H9 (cell line): ENCODE measurements around the gene MRPS35. TPM values are rescaled to one million over a fixed set of nuclear protein-coding genes. Genes with fewer than 3 reads are reported as not detected.
A peak's percentile ranks its signal among the peaks of the same experiment; 100 is the strongest.

ENCODE experiments used
- DNase-seq: peaks from one replicate; pipeline ENCODE4 v3.0.0-alpha.2; 2017
- H2AFZ ChIP-seq: one replicate; pipeline ENCODE4 v1.6.1; 2013; ENCODE audit warnings: mild to moderate bottlenecking, low read length, control low read depth, moderate library complexity
- H2AK5ac ChIP-seq: 2 replicates; pipeline ENCODE4 v1.6.1; 2013; ENCODE audit warnings: low read length, control low read depth, mixed read lengths; ENCODE audit not compliant: insufficient read length
- H2BK120ac ChIP-seq: one replicate; pipeline ENCODE4 v1.6.1; 2013; ENCODE audit warnings: low read depth, mild to moderate bottlenecking, low read length, control low read depth, inconsistent platforms; ENCODE audit not compliant: poor library complexity, severe bottlenecking
- H2BK12ac ChIP-seq: 2 replicates; pipeline ENCODE4 v1.6.1; 2013; ENCODE audit warnings: low read length, control low read depth, mixed read lengths, low read depth; ENCODE audit not compliant: insufficient read length
- H2BK15ac ChIP-seq: 2 replicates; pipeline ENCODE4 v1.6.1; 2013; ENCODE audit warnings: low read depth, low read length, control low read depth
- H2BK20ac ChIP-seq: one replicate; pipeline ENCODE4 v1.6.1; 2013; ENCODE audit warnings: low read depth, mild to moderate bottlenecking, low read length, control low read depth, inconsistent platforms; ENCODE audit not compliant: poor library complexity, severe bottlenecking
- H2BK5ac ChIP-seq: 2 replicates; pipeline ENCODE4 v1.6.1; 2013; ENCODE audit warnings: low read length, control low read depth, mixed read lengths; ENCODE audit not compliant: insufficient read length
- H3K14ac ChIP-seq: 2 replicates; pipeline ENCODE4 v1.6.1; 2013; ENCODE audit warnings: low read length, control low read depth; ENCODE audit not compliant: insufficient read depth
- H3K18ac ChIP-seq: 2 replicates; pipeline ENCODE4 v1.6.1; 2013; ENCODE audit warnings: low read depth, mild to moderate bottlenecking, mixed read lengths, low read length, control low read depth; ENCODE audit not compliant: insufficient read length
- H3K23ac ChIP-seq: 2 replicates; pipeline ENCODE4 v1.6.1; 2013; ENCODE audit warnings: low read length, control low read depth, mixed read lengths, low read depth; ENCODE audit not compliant: insufficient read length
- H3K23me2 ChIP-seq: 2 replicates; pipeline ENCODE4 v1.6.1; 2013; ENCODE audit warnings: low read depth, mild to moderate bottlenecking, mixed read lengths, low read length, control low read depth; ENCODE audit not compliant: insufficient read length, poor library complexity, severe bottlenecking
- H3K27ac ChIP-seq: 2 replicates; pipeline ENCODE4 v1.5.1; 2013; ENCODE audit warnings: low read length, control low read depth, mixed read lengths, low read depth; ENCODE audit not compliant: insufficient read length
- H3K27me3 ChIP-seq: 2 replicates; pipeline ENCODE4 v1.6.1; 2013; ENCODE audit warnings: low read length, control low read depth, inconsistent platforms; ENCODE audit not compliant: insufficient read depth
- H3K4ac ChIP-seq: 2 replicates; pipeline ENCODE4 v1.6.1; 2013; ENCODE audit warnings: low read depth, mild to moderate bottlenecking, control low read depth, inconsistent platforms, low read length, moderate library complexity
- H3K4me1 ChIP-seq: 2 replicates; pipeline ENCODE4 v1.6.1; 2013; ENCODE audit warnings: low read length, control low read depth, inconsistent platforms; ENCODE audit not compliant: insufficient read depth
- H3K4me2 ChIP-seq: 2 replicates; pipeline ENCODE4 v1.6.1; 2013; ENCODE audit warnings: low read length, control low read depth, mixed read lengths; ENCODE audit not compliant: insufficient read length, insufficient read depth
- H3K56ac ChIP-seq: 2 replicates; pipeline ENCODE4 v1.6.1; 2013; ENCODE audit warnings: low read depth, mild to moderate bottlenecking, mixed read lengths, low read length, control low read depth; ENCODE audit not compliant: insufficient read length
- H3K79me1 ChIP-seq: 2 replicates; pipeline ENCODE4 v1.6.1; 2013; ENCODE audit warnings: low read depth, mild to moderate bottlenecking, moderate library complexity, low read length, control low read depth, inconsistent platforms; ENCODE audit not compliant: insufficient read depth, poor library complexity, severe bottlenecking
- H3K79me2 ChIP-seq: 2 replicates; pipeline ENCODE4 v1.6.1; 2013; ENCODE audit warnings: low read length, control low read depth, inconsistent platforms; ENCODE audit not compliant: insufficient read depth
- H3K9ac ChIP-seq: 2 replicates; pipeline ENCODE4 v1.6.1; 2013; ENCODE audit warnings: low read length, control low read depth, mixed read lengths; ENCODE audit not compliant: insufficient read length; ENCODE audit errors: extremely low read depth
- H3K9me3 ChIP-seq: one replicate; pipeline ENCODE4 v1.6.1; 2013; ENCODE audit warnings: low read depth, low read length, inconsistent platforms; ENCODE audit not compliant: control insufficient read depth
- H3T11ph ChIP-seq: one replicate; pipeline ENCODE4 v1.6.1; 2013; ENCODE audit warnings: mild to moderate bottlenecking, low read length, control low read depth, inconsistent platforms
- H4K20me1 ChIP-seq: one replicate; pipeline ENCODE4 v1.6.1; 2013; ENCODE audit not compliant: control insufficient read depth, insufficient read length, insufficient read depth
- H4K5ac ChIP-seq: 2 replicates; pipeline ENCODE4 v1.6.1; 2013; ENCODE audit warnings: low read depth, mild to moderate bottlenecking, mixed read lengths, low read length, control low read depth; ENCODE audit not compliant: insufficient read length
- H4K8ac ChIP-seq: replicated peaks from 2 replicates; pipeline ENCODE4 v1.6.1; 2013; ENCODE audit warnings: low read length, control low read depth, mixed read lengths, low read depth; ENCODE audit not compliant: insufficient read length
- H4K91ac ChIP-seq: 2 replicates; pipeline ENCODE4 v1.6.1; 2013; ENCODE audit warnings: low read depth, mild to moderate bottlenecking, moderate library complexity, mixed read lengths, low read length, control low read depth; ENCODE audit not compliant: insufficient read length
- H3K27ac Mint-ChIP-seq, 3 experiments: 2 replicates in 2 of 3; 3 replicates in 1 of 3; pipeline ENCODE4 v1.8.0; 2020 to 2021; ENCODE audit warnings: mixed read lengths in 3 of 3, mild to moderate bottlenecking in 1 of 3, moderate library complexity in 1 of 3
- H3K27me3 Mint-ChIP-seq: 2 replicates; pipeline ENCODE4 v1.8.0; 2021; ENCODE audit warnings: low read depth, mild to moderate bottlenecking, moderate library complexity, mixed read lengths
- H3K36me3 Mint-ChIP-seq, 3 experiments: 2 replicates in 2 of 3; 3 replicates in 1 of 3; pipeline ENCODE4 v1.8.0; 2020 to 2021; ENCODE audit warnings: low read depth in 3 of 3, mixed read lengths in 3 of 3; ENCODE audit not compliant: insufficient read depth in 1 of 3
- H3K4me1 Mint-ChIP-seq, 2 experiments: 2 replicates each; pipeline ENCODE4 v1.8.0; 2020; ENCODE audit warnings: mixed read lengths in 2 of 2
- H3K4me3 Mint-ChIP-seq, 2 experiments: 2 replicates in 1 of 2; 3 replicates in 1 of 2; pipeline ENCODE4 v1.8.0; 2020 to 2021; ENCODE audit warnings: mild to moderate bottlenecking in 2 of 2, mixed read lengths in 2 of 2, moderate library complexity in 1 of 2
- H3K9me3 Mint-ChIP-seq, 2 experiments: 2 replicates in 1 of 2; 3 replicates in 1 of 2; pipeline ENCODE4 v1.8.0; 2020; ENCODE audit warnings: mild to moderate bottlenecking in 2 of 2, mixed read lengths in 2 of 2, moderate library complexity in 1 of 2
- WGBS: extraction: QIAGEN DNeasy Blood & Tissue Kit; methylation state at CpG from one replicate; pipeline ENCODE4 v1.1.7; 2013; ENCODE audit warnings: missing lambda C conversion rate, low lambda C conversion rate, mixed read lengths; ENCODE audit not compliant: insufficient read length; ENCODE audit errors: extremely low coverage; 5-methylcytosine and 5-hydroxymethylcytosine counted together
- total RNA-seq: library from RNA; stranded (reverse); gene quantifications from 2 replicates; pipeline ENCODE4 v1.2.1, GENCODE V29; 2021
- TF ChIP-seq, protein P1 (sequence below): fragments of 200-600 bp; sonication (generic); conservative IDR thresholded peaks from 3 replicates; pipeline ENCODE4 v1.8.0; 2021; ENCODE audit warnings: antibody characterized with exemption, mild to moderate bottlenecking

MRPS35 gene
- total RNA-seq, 1 experiment from 2014 or later, result 45.4 TPM

DNA sequence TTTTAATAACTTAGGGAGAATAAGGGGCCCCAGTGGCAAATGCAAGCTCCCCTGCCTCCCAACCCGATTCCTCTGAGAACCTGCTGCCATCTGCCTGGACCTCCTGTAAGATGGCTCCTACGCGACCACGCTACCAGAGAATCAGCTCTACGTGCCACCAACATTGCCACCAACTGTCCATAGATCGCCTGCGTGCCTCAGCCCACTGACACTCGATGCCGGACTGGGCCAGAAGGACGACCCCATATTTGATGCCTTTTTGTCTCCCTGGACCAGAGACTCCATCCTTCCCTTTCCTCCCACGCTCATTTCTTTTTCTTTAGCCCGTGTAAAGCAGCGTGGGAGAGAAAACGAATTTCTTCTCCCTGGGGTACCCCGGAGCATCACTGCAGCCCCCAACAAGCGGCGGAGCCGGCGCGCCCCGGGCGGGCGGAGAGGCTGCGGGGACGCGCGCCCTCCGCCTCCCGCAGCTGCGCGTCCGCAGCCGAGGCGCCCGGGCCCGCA, 68.8 kb downstream of the MRPS35 start:
- Histone ChIP-seq H2BK15ac (no peak overlapping the region), H3K23ac (no peak overlapping the region), H2BK20ac (no peak overlapping the region), H2AFZ (peak overlapping the region; percentile 5), H3K23me2 (peaks cover 11% of the 10 kb centered on the region), H3T11ph (no peak overlapping the region), H2BK5ac (no peak overlapping the region), H3K27ac (no peak overlapping the region), H3K4ac (no peak overlapping the region), H3K14ac (peak overlapping the region; percentile 53), H4K8ac (no peak overlapping the region), H2AK5ac (no peak overlapping the region), H4K91ac (no peak overlapping the region), H4K20me1 (no peaks in the 10 kb centered on the region), H3K4me2 (peak overlapping the region; percentile 58), H3K4me1 (peaks cover 3% of the 10 kb centered on the region; the same call in 1 of the 2 replicates), H2BK12ac (no peak overlapping the region), H4K5ac (peak overlapping the region; percentile 41), H3K56ac (no peak overlapping the region), H3K79me2 (peaks cover 6% of the 10 kb centered on the region; the same call in 1 of the 2 replicates), H3K9me3 (no peaks in the 10 kb centered on the region), H3K79me1 (no peaks in the 10 kb centered on the region), H3K18ac (peak overlapping the region; percentile 80), H3K27me3 (no peaks in the 10 kb centered on the region), H3K9ac (peak overlapping the region; percentile 54), H2BK120ac (no peak overlapping the region)
- Mint-ChIP-seq H3K36me3 (peaks cover 2 to 21% (median 6%) of the 10 kb centered on the region in 3 experiments; a peak in 6 of 7 replicates), H3K27me3 (no peaks in the 10 kb centered on the region; the same call in 1 of the 2 replicates), H3K27ac (peak overlapping the region; percentile 28 to 94 (median 91)), H3K4me1 (peaks cover 33% of the 10 kb centered on the region in 2 experiments), H3K9me3 (no peaks in the 10 kb centered on the region), H3K4me3 (peak overlapping the region; percentile 81 to 87)
- TF ChIP-seq, protein P1, sequence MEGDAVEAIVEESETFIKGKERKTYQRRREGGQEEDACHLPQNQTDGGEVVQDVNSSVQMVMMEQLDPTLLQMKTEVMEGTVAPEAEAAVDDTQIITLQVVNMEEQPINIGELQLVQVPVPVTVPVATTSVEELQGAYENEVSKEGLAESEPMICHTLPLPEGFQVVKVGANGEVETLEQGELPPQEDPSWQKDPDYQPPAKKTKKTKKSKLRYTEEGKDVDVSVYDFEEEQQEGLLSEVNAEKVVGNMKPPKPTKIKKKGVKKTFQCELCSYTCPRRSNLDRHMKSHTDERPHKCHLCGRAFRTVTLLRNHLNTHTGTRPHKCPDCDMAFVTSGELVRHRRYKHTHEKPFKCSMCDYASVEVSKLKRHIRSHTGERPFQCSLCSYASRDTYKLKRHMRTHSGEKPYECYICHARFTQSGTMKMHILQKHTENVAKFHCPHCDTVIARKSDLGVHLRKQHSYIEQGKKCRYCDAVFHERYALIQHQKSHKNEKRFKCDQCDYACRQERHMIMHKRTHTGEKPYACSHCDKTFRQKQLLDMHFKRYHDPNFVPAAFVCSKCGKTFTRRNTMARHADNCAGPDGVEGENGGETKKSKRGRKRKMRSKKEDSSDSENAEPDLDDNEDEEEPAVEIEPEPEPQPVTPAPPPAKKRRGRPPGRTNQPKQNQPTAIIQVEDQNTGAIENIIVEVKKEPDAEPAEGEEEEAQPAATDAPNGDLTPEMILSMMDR, result no peak
- no CpG with 5 or more reads among the region's 36 CpGs for WGBS
- DNase-seq, result peak; percentile 52
